C4-2B (cell line): ENCODE measurements around the gene ZNF318.

ENCODE experiments used
- CTCF ChIP-seq: fragments of 450-650 bp; conservative IDR thresholded peaks from 2 replicates; pipeline ENCODE4 v1.5.1; 2017; ENCODE audit warnings: mild to moderate bottlenecking
- ZFX ChIP-seq: fragments of 450-650 bp; IDR thresholded peaks from 2 replicates; pipeline ENCODE4 v1.6.1; 2017

- no peak for TF ChIP-seq CTCF
- no peak for TF ChIP-seq ZFX
Observed at GRCh38 chr6:43405354-43405753, 35.9 kb upstream of the ZNF318 start.
